ENCODE data around the gene NHS. TPM values are rescaled to one million over a fixed set of nuclear protein-coding genes. Genes with fewer than 3 reads are reported as not detected.

The NHS gene
- total RNA-seq, 2 donors from 2014 or later, result 0.14 to 0.71 TPM

DNA sequence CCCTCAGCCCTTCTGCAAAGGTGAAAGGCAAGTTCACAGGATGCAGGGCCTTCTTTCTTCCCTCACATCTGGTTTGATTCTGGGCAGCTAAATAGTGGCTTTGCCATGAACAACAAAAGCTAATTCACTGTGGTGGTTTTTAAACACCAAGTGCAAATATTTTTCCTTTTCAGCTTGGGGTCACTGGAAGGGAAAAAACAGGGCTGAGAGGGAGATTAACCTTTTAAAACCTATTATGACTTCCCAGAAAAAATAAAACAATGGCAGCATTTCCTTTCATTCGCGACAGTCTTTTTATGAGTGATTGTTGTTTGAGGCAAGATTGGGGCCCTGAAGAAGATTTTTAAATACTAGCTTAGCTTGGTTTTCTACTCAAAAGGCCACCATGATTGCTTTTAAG lies 258.5 kb downstream of the NHS start:
- no peaks in the 10 kb centered on the region for H3K36me3 Mint-ChIP-seq
- DNase-seq (ENCODE audit: low spot score), result no peak
- peak overlapping the region; percentile 7 for H3K4me3 Mint-ChIP-seq
- no peaks in the 10 kb centered on the region for H3K9me3 Mint-ChIP-seq
- H3K27ac Mint-ChIP-seq, result no peak overlapping the region
- H3K27me3 Mint-ChIP-seq, result peaks cover 0 to 2% of the 10 kb centered on the region in 2 donors
- no peaks in the 10 kb centered on the region for H3K4me1 Mint-ChIP-seq (ENCODE audit: low read depth in 2 of 2)
- no peak for ATAC-seq

DNA sequence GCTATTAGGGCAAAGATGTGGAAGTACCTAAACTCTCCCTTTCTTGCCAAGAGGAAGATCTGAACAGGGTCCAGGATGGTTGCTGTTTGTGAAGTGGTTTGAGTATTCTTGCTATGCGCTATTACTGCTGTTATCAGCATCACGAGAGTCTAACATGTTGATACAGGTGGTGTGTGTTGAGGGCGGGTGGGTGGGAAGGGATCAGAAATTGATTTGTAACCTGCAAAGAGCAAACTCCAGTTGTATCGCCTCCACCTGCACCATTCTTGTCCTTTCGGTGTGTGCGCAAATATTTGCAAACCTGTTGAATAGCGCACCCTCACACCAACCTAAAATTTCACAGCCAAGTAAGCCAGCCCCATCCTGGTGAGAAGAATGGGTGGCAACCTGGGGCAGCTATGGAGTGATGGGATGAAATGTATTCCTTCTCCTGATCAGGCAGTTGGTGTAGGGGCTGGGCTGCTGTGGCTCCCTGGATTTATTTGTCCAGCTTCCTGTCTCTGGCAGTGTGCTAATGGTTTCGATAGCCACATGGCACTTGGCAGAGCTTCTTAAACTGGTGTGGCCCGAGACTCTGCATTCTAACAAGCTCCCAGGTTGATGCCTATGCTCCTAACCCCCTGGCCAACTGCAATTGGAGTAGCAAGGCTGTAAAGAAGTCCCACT lies 259.7 kb downstream of the NHS start:
- DNase-seq (ENCODE audit: low spot score) (no peak), ATAC-seq (no peak)
- Mint-ChIP-seq H3K27ac (no peak overlapping the region), H3K27me3 (no peaks in the 10 kb centered on the region), H3K4me3 (no peak overlapping the region), H3K9me3 (no peaks in the 10 kb centered on the region), H3K36me3 (no peaks in the 10 kb centered on the region), H3K4me1 (ENCODE audit: low read depth in 2 of 2) (no peaks in the 10 kb centered on the region)

DNA sequence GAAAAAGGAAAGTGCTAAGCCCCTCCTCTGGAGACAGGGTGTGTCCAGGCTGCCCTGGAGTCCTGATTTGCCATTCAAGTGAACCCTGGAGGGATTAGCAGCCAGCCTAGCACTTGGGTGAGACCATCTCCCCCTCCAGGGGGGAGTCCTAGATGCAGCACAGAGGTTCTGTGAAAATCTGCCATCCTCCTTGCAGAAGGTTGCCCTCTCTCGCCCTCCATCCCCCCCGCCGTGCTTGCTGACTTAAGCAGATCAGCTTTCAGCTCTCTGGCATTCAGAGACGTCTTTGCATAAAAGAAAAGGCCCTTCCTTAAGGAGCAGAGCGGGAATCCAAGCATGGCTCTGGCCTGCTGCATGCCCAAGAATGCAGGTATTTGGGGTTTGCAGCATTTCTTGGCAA lies 260.2 kb downstream of the NHS start:
- H3K4me1 Mint-ChIP-seq (ENCODE audit: low read depth in 2 of 2), result no peaks in the 10 kb centered on the region
- no peak overlapping the region for H3K27ac Mint-ChIP-seq
- H3K9me3 Mint-ChIP-seq, result no peaks in the 10 kb centered on the region
- H3K4me3 Mint-ChIP-seq, result no peak overlapping the region
- ATAC-seq, result no peak
- no peaks in the 10 kb centered on the region for H3K36me3 Mint-ChIP-seq
- no peaks in the 10 kb centered on the region for H3K27me3 Mint-ChIP-seq
- no peak for DNase-seq (ENCODE audit: low spot score)

- H3K4me3 Mint-ChIP-seq, result no peak overlapping the region
- no peaks in the 10 kb centered on the region for H3K36me3 Mint-ChIP-seq
- no peaks in the 10 kb centered on the region for H3K27me3 Mint-ChIP-seq
- no peak overlapping the region for H3K27ac Mint-ChIP-seq
- ATAC-seq, result no peak
- no peaks in the 10 kb centered on the region for H3K9me3 Mint-ChIP-seq
- DNase-seq (ENCODE audit: low spot score), result no peak
- H3K4me1 Mint-ChIP-seq (ENCODE audit: low read depth in 2 of 2), result no peaks in the 10 kb centered on the region
These were observed 262.2 kb downstream of the NHS start for GRCh38 chrX:17637235-17637634.

- no peaks in the 10 kb centered on the region for H3K36me3 Mint-ChIP-seq
- no peak for DNase-seq (ENCODE audit: low spot score)
- no peak overlapping the region for H3K4me3 Mint-ChIP-seq
- no peak overlapping the region for H3K27ac Mint-ChIP-seq
- H3K4me1 Mint-ChIP-seq (ENCODE audit: low read depth in 2 of 2), result no peaks in the 10 kb centered on the region
- ATAC-seq, result no peak
- H3K9me3 Mint-ChIP-seq, result no peaks in the 10 kb centered on the region
- H3K27me3 Mint-ChIP-seq, result no peaks in the 10 kb centered on the region
These were observed 263.7 kb downstream of the NHS start for GRCh38 chrX:17638731-17639130.

DNA sequence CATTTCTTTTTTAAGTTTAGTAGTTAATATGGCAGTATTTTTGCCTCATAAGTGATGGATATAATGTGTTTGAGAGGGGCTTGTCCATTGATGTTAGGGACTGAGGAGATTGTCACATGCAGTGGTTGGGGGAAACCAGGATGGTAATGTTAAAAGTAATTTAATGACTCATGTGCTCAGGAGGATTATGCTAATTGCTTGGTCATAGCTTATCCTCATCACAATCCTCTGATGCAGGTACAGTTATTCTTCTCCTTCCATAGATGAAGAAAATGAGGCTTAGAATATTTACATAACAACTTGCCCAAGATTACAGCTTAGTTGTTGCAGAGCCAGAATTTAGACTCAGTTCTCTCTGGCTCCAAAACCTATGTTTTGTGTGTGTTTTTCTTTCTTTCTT lies 267.9 kb downstream of the NHS start:
- H3K27ac Mint-ChIP-seq, result no peak overlapping the region
- H3K4me1 Mint-ChIP-seq (ENCODE audit: low read depth in 2 of 2), result no peaks in the 10 kb centered on the region
- peaks cover 0 to 12% of the 10 kb centered on the region in 2 donors for H3K27me3 Mint-ChIP-seq
- ATAC-seq, result no peak
- no peaks in the 10 kb centered on the region for H3K36me3 Mint-ChIP-seq
- H3K9me3 Mint-ChIP-seq, result no peaks in the 10 kb centered on the region
- DNase-seq (ENCODE audit: low spot score), result no peak
- H3K4me3 Mint-ChIP-seq, result no peak overlapping the region

DNA sequence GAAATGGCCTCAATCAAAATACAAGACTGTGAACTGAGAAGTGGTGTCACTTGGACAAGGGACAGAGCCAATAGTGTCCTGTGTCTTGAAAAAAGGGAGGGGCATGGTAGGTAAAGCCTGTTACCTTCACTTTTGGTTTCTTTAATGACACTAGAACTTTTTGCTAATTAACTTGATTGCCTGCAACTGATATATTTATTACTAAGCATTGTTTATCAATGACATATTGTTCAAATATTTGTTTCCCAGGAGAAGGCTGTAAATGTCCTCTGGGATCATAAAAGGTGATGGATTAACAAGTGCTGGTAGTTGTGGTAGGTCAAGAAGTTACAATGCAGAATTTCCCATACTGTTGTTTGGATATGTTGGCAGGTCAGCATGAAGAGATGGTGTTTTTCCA lies 268.5 kb downstream of the NHS start:
- DNase-seq (ENCODE audit: low spot score) (no peak), ATAC-seq (no peak)
- Mint-ChIP-seq H3K27ac (no peak overlapping the region), H3K4me3 (no peak overlapping the region), H3K27me3 (peaks cover 0 to 12% of the 10 kb centered on the region in 2 donors), H3K4me1 (ENCODE audit: low read depth in 2 of 2) (no peaks in the 10 kb centered on the region), H3K36me3 (no peaks in the 10 kb centered on the region), H3K9me3 (no peaks in the 10 kb centered on the region)

GRCh38 chrX:17644001-17644400 lies 269.0 kb downstream of the NHS start:
- H3K27ac Mint-ChIP-seq, result no peak overlapping the region
- peaks cover 0 to 12% of the 10 kb centered on the region in 2 donors for H3K27me3 Mint-ChIP-seq
- H3K4me1 Mint-ChIP-seq (ENCODE audit: low read depth in 2 of 2), result no peaks in the 10 kb centered on the region
- ATAC-seq (no peak), DNase-seq (ENCODE audit: low spot score) (no peak)
- no peaks in the 10 kb centered on the region for H3K9me3 Mint-ChIP-seq
- H3K36me3 Mint-ChIP-seq, result no peaks in the 10 kb centered on the region
- no peak overlapping the region for H3K4me3 Mint-ChIP-seq

GRCh38 chrX:17654116-17654515 lies 279.1 kb downstream of the NHS start:
- peak overlapping the region; percentile 53 for H3K4me3 Mint-ChIP-seq
- H3K9me3 Mint-ChIP-seq, result no peaks in the 10 kb centered on the region
- peaks cover 8 to 11% of the 10 kb centered on the region in 2 donors for H3K4me1 Mint-ChIP-seq (ENCODE audit: low read depth in 2 of 2)
- H3K36me3 Mint-ChIP-seq, result no peaks in the 10 kb centered on the region
- H3K27ac Mint-ChIP-seq, result no peak overlapping the region
- DNase-seq (ENCODE audit: low spot score) (no peak), ATAC-seq (peak in 1 of 2 donors; percentile 46)
- peaks cover 12 to 21% of the 10 kb centered on the region in 2 donors for H3K27me3 Mint-ChIP-seq

- peaks cover 12 to 19% of the 10 kb centered on the region in 2 donors for H3K27me3 Mint-ChIP-seq
- ATAC-seq (no peak), DNase-seq (ENCODE audit: low spot score) (no peak)
- peak overlapping the region; percentile 47 for H3K4me3 Mint-ChIP-seq
- H3K36me3 Mint-ChIP-seq, result no peaks in the 10 kb centered on the region
- H3K4me1 Mint-ChIP-seq (ENCODE audit: low read depth in 2 of 2), result peaks cover 8 to 11% of the 10 kb centered on the region in 2 donors
- H3K9me3 Mint-ChIP-seq, result no peaks in the 10 kb centered on the region
- no peak overlapping the region for H3K27ac Mint-ChIP-seq
These were observed 280.4 kb downstream of the NHS start for GRCh38 chrX:17655211-17656034.

DNA sequence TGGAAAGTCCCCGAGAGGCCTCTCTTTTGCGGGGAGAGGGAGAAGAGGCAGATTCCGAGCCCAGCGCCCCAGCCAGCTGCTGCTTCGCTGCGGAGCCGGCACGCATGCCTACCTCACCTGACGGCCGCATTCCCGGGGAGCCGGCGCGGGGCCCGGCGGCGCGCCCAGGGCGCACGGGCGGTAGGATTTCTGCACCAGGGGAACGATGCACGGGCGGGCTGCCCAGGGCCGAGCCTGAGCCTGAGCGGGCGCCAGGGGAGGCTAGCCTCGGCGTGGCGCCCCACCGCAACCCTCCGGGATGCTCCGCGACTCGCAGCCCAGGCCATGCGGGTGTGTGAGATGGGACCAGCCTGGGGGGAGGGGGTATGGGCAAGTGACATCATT lies 281.0 kb downstream of the NHS start:
- no peak for DNase-seq (ENCODE audit: low spot score)
- Mint-ChIP-seq H3K9me3 (no peaks in the 10 kb centered on the region), H3K27me3 (peaks cover 12 to 17% of the 10 kb centered on the region in 2 donors), H3K4me3 (peak overlapping the region; percentile 36), H3K4me1 (ENCODE audit: low read depth in 2 of 2) (peaks cover 8 to 11% of the 10 kb centered on the region in 2 donors), H3K27ac (no peak overlapping the region), H3K36me3 (no peaks in the 10 kb centered on the region)
- no peak for ATAC-seq

GRCh38 chrX:17656556-17656955 lies 281.6 kb downstream of the NHS start:
- no peaks in the 10 kb centered on the region for H3K9me3 Mint-ChIP-seq
- H3K27ac Mint-ChIP-seq, result no peak overlapping the region
- H3K27me3 Mint-ChIP-seq, result peaks cover 12 to 14% of the 10 kb centered on the region in 2 donors
- peaks cover 8 to 11% of the 10 kb centered on the region in 2 donors for H3K4me1 Mint-ChIP-seq (ENCODE audit: low read depth in 2 of 2)
- ATAC-seq, result no peak
- DNase-seq (ENCODE audit: low spot score), result no peak
- H3K36me3 Mint-ChIP-seq, result no peaks in the 10 kb centered on the region
- H3K4me3 Mint-ChIP-seq, result no peak overlapping the region

GRCh38 chrX:17662391-17662790 lies 287.4 kb downstream of the NHS start:
- H3K27me3 Mint-ChIP-seq, result peaks cover 13 to 16% of the 10 kb centered on the region in 2 donors
- no peaks in the 10 kb centered on the region for H3K4me1 Mint-ChIP-seq (ENCODE audit: low read depth in 2 of 2)
- H3K4me3 Mint-ChIP-seq, result no peak overlapping the region
- ATAC-seq, result no peak
- no peaks in the 10 kb centered on the region for H3K36me3 Mint-ChIP-seq
- no peak overlapping the region for H3K27ac Mint-ChIP-seq
- no peaks in the 10 kb centered on the region for H3K9me3 Mint-ChIP-seq
- no peak for DNase-seq (ENCODE audit: low spot score)

- ATAC-seq, result no peak
- H3K4me1 Mint-ChIP-seq (ENCODE audit: low read depth in 2 of 2), result no peaks in the 10 kb centered on the region
- H3K36me3 Mint-ChIP-seq, result no peaks in the 10 kb centered on the region
- peaks cover 13 to 17% of the 10 kb centered on the region in 2 donors for H3K27me3 Mint-ChIP-seq
- DNase-seq (ENCODE audit: low spot score), result no peak
- no peak overlapping the region for H3K4me3 Mint-ChIP-seq
- no peak overlapping the region for H3K27ac Mint-ChIP-seq
- peaks cover 6% of the 10 kb centered on the region for H3K9me3 Mint-ChIP-seq
These were observed 293.9 kb downstream of the NHS start for GRCh38 chrX:17668929-17669328.
